ENCODE data around the gene WDR35.

DNA sequence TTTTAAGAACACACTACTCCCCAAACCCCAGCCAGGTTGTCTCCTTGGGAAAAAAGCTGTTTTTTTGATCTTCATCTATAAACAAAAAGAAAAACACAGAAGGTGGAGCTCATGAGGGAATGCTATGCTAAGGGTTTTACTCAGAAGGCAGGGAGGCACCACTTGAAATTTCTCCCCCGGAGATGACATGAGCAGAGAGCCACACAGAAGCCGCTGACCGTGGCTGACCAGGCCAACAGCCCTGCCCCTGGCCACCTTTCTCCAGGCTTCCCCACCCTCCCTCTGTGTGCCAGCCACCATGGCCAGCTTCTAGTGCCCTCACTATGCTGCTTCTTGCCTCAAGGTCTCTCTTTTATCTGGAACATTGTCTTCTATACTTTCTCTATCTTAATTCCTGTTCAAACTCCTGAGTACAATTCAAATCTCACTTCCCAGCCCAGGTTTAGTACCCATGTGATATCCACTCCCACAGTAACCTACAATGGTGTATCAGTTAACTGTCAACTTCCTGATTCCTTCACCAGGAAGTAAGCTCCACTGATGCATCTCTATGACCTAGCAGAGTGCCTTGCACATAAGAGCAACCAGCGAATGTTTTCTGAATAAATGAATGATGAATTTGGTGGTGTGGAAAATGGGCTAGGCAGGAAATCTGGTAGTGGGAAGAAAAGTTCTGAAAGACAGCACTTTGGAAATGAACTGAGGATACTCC lies 46.2 kb upstream of the WDR35 start:
- TF ChIP-seq, protein P1, sequence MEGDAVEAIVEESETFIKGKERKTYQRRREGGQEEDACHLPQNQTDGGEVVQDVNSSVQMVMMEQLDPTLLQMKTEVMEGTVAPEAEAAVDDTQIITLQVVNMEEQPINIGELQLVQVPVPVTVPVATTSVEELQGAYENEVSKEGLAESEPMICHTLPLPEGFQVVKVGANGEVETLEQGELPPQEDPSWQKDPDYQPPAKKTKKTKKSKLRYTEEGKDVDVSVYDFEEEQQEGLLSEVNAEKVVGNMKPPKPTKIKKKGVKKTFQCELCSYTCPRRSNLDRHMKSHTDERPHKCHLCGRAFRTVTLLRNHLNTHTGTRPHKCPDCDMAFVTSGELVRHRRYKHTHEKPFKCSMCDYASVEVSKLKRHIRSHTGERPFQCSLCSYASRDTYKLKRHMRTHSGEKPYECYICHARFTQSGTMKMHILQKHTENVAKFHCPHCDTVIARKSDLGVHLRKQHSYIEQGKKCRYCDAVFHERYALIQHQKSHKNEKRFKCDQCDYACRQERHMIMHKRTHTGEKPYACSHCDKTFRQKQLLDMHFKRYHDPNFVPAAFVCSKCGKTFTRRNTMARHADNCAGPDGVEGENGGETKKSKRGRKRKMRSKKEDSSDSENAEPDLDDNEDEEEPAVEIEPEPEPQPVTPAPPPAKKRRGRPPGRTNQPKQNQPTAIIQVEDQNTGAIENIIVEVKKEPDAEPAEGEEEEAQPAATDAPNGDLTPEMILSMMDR (conservative IDR thresholded peaks at IDR 0.05), result no peak
- no peak for TF ChIP-seq EZH2 (IDR thresholded peaks at IDR 0.05; ENCODE audit: low read depth)
